Prostate gland (tissue), 2 donors: ENCODE measurements around the gene TNFSF12.

Experiments used
- CTCF ChIP-seq, 4 experiments: fragments of 200-600 bp in 2 of 4; fragments of 450-650 bp in 2 of 4; sonication (generic) in 2 of 4; IDR thresholded peaks; 1 replicate in 3 of 4; 2 replicates in 1 of 4; pipeline ENCODE4 v1.5.1; 2016 to 2019; ENCODE audit warnings: antibody characterized with exemption in 4 of 4, mild to moderate bottlenecking in 2 of 4, moderate library complexity in 2 of 4
- POLR2A ChIP-seq: fragments of 450-650 bp; IDR thresholded peaks from one replicate; pipeline ENCODE4 v1.6.1; 2016; ENCODE audit warnings: antibody characterized with exemption, mild to moderate bottlenecking
- POLR2AphosphoS5 ChIP-seq: sonication (generic); formaldehyde crosslinking; IDR thresholded peaks from one replicate; pipeline ENCODE4 v1.6.1; 2017; ENCODE audit warnings: antibody characterized with exemption

GRCh38 chr17:7593296-7593695, 44.4 kb downstream of the TNFSF12 start:
- TF ChIP-seq POLR2AphosphoS5, result no peak
- TF ChIP-seq CTCF (IDR thresholded peaks at IDR 0.05), result no peak
- no peak for TF ChIP-seq POLR2A
